PC-3 (cell line): Measurements from ENCODE around the gene KCNG3. TPM values are rescaled to one million over a fixed set of nuclear protein-coding genes. Genes with fewer than 3 reads are reported as not detected.

Experiments
- ATAC-seq: fragments of 200-7000 bp; cut with Tn5 transposase; 2 replicates; pipeline ENCODE4 v1.9.1; 2020; ENCODE audit warnings: mild to moderate bottlenecking, moderate library complexity
- Bru-seq: library from RNA; stranded (reverse); fragments of 400-500 nt; gene quantifications from one replicate; lab custom pipeline; 2021; lab: Mats Ljungman, UMichigan
- BruChase-seq, 2 experiments: library from RNA; stranded (reverse); fragments of 400-500 nt; gene quantifications; one replicate each; lab custom pipeline; 2021; lab: Mats Ljungman, UMichigan
- BruUV-seq: library from RNA; stranded (reverse); fragments of 400-500 nt; replicated peaks from 2 replicates; lab custom pipeline; 2021; lab: Mats Ljungman, UMichigan
- CTCF ChIA-PET: fragments of 300-600 bp; sonication (Branson Sonifier 250); formaldehyde crosslinking; loops from one replicate; lab custom pipeline; 2022; ENCODE audit warnings: antibody characterized with exemption; lab: Charles Lee
- POLR2A ChIA-PET: fragments of 300-600 bp; sonication (Branson Sonifier 250); formaldehyde crosslinking; loops from one replicate; lab custom pipeline; 2022; ENCODE audit warnings: antibody characterized with exemption; ENCODE audit not compliant: unreplicated experiment; lab: Charles Lee
- DNase-seq: peaks from one replicate; pipeline ENCODE4 v3.0.0-alpha.2; 2015
- H2AFZ ChIP-seq: fragments of 300-600 bp; sonication (generic); 2 replicates; pipeline ENCODE4 v1.6.0; 2016; ENCODE audit warnings: antibody characterized with exemption, low read length
- H3F3A ChIP-seq: fragments of 300-600 bp; sonication (generic); one replicate; pipeline ENCODE4 v1.6.0; 2017; ENCODE audit warnings: antibody characterized with exemption, low read length, control low read depth, mild to moderate bottlenecking; ENCODE audit not compliant: unreplicated experiment
- H3K27ac ChIP-seq: fragments of 300-600 bp; sonication (generic); 2 replicates; pipeline ENCODE4 v1.5.1; 2016; ENCODE audit warnings: mild to moderate bottlenecking, low read length
- H3K27me3 ChIP-seq: fragments of 300-600 bp; sonication (generic); 2 replicates; pipeline ENCODE4 v1.6.1; 2016; ENCODE audit warnings: low read length, mixed read lengths
- H3K36me3 ChIP-seq: fragments of 300-600 bp; sonication (generic); 2 replicates; pipeline ENCODE4 v1.6.1; 2016; ENCODE audit warnings: low read depth, mixed run types, low read length, mixed read lengths
- H3K4me1 ChIP-seq: fragments of 300-600 bp; sonication (generic); 2 replicates; pipeline ENCODE4 v1.5.1; 2016; ENCODE audit warnings: low read length; ENCODE audit not compliant: insufficient read depth
- H3K4me2 ChIP-seq: fragments of 300-600 bp; sonication (generic); 2 replicates; pipeline ENCODE4 v1.6.0; 2016; ENCODE audit warnings: low read length
- H3K4me3 ChIP-seq: fragments of 300-600 bp; sonication (generic); 2 replicates; pipeline ENCODE4 v1.5.1; 2016; ENCODE audit warnings: mild to moderate bottlenecking, low read length, mixed read lengths
- H3K79me2 ChIP-seq: fragments of 300-600 bp; sonication (generic); 2 replicates; pipeline ENCODE4 v1.6.1; 2017; ENCODE audit warnings: low read length, mixed read lengths
- H3K9ac ChIP-seq: fragments of 300-600 bp; sonication (generic); 2 replicates; pipeline ENCODE4 v1.6.0; 2016; ENCODE audit warnings: mild to moderate bottlenecking, low read length
- H3K9me2 ChIP-seq: fragments of 300-600 bp; sonication (generic); replicated peaks from 2 replicates; pipeline ENCODE4 v1.6.1; 2016; ENCODE audit warnings: mixed run types, low read length, mixed read lengths
- H3K9me3 ChIP-seq: fragments of 300-600 bp; sonication (generic); 2 replicates; pipeline ENCODE4 v1.6.1; 2016; ENCODE audit warnings: low read length, mixed read lengths
- H4K20me1 ChIP-seq: fragments of 300-600 bp; sonication (generic); 2 replicates; pipeline ENCODE4 v1.6.1; 2016; ENCODE audit warnings: low read length, mixed read lengths
- EZH2 ChIP-seq: fragments of 300-600 bp; sonication (generic); IDR thresholded peaks from one replicate; pipeline ENCODE4 v1.6.1; 2017; ENCODE audit warnings: antibody characterized with exemption, mild to moderate bottlenecking, low read length; ENCODE audit not compliant: unreplicated experiment
- EZH2phosphoT487 ChIP-seq: fragments of 300-600 bp; sonication (generic); IDR thresholded peaks from 2 replicates; pipeline ENCODE4 v1.6.1; 2018; ENCODE audit warnings: mild to moderate bottlenecking, antibody characterized with exemption, low read length, borderline replicate concordance
- intact Hi-C: fragments of 100-400 bp; cut with micrococcal nuclease; formaldehyde crosslinking; loops from 2 replicates; pipeline ENCODE4 v1.9.0; 2023
- long read RNA-seq: library from polyadenylated mRNA; unstranded; transcript quantifications from one replicate; pipeline ENCODE4 v2.0.0, GENCODE V29; 2021; ENCODE audit not compliant: unreplicated experiment
- total RNA-seq: library from RNA; depleted of rRNA; stranded (reverse); fragments of >200 nt; gene quantifications from 2 replicates; pipeline ENCODE4 v1.2.3, GENCODE V29; 2014; rRNA removed
- TF ChIP-seq, protein P1 (sequence below): fragments of 300-600 bp; sonication (generic); conservative IDR thresholded peaks from 2 replicates; pipeline ENCODE4 v1.5.1; 2017; ENCODE audit warnings: antibody characterized with exemption, low read depth, mild to moderate bottlenecking, low read length

Gene KCNG3, protein sequence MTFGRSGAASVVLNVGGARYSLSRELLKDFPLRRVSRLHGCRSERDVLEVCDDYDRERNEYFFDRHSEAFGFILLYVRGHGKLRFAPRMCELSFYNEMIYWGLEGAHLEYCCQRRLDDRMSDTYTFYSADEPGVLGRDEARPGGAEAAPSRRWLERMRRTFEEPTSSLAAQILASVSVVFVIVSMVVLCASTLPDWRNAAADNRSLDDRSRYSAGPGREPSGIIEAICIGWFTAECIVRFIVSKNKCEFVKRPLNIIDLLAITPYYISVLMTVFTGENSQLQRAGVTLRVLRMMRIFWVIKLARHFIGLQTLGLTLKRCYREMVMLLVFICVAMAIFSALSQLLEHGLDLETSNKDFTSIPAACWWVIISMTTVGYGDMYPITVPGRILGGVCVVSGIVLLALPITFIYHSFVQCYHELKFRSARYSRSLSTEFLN
- total RNA-seq = 2.3 and 2.4 TPM in 2 replicates
- Bru-seq, nascent RNA = percentile 45 among the genes with signal in this experiment
- BruChase-seq, experiment 1, labeled RNA remaining after a 6-hour chase = percentile 49 among the genes with signal in this experiment
- percentile 50 among the genes with signal in this experiment for BruChase-seq, experiment 2, labeled RNA remaining after a 2-hour chase
- long read RNA-seq, partial matches to known transcripts = 0 of 4 reads
- long read RNA-seq, other reads (novel, unspliced or antisense) = 2 of 4 reads

DNA sequence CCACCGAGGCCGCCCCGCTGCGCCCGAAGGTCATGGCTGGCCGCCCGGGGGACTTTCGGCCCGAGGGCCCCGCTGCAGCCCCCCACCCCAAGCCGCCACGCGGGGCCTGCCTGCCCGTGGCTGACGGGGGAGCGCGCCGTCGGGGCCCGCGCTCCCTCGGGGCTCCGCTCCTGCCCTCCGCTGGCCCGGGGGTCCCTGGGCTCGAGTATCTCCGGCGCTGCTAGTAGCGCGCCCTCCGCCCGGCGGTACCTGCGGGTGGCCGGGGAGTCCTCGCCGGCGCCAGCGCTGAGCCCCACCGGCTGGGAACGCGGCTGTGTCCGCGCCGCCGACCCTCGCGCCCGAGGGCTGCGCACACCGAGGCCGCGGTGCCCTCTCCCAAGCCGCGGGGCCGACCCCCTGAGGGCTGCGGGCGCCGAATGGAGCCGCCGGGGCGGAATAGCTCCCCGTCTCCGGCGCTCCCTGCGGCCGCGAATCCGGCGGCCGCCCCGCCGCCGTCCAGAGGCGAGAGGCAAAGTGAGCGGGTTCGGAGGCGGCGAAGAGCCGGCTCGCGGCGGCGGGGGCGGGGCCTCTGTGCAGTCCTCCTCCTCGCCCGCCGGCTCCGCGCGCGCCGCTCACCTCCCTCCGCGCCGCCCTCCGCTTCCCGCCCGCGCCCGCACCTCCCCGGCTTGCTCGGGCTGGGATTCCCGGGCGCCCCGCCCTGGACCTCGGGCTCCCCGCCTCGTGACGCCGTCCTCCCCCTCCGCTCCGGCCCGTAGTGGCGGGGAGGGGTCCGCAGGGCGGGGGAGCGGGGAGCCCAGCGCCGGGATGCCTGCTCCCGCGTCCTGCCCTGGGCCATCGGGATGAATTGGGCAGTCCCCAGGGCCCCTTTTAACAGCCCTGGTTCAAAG lies at the start of gene KCNG3:
TSS of gene KCNG3 (minus strand) at position 515 of the 887 bp plus-strand sequence. CDS start at position 34, 481 bp downstream.
- POLR2A ChIA-PET = interaction anchor here (0.6 kb wide), 1 partner anchor 89 kb away, joined by 6 read pairs; no protein-coding TSS in a partner anchor
- Histone ChIP-seq H3K9me3 (no peaks in the 10 kb centered on the region), H3F3A (no peaks in the 10 kb centered on the region), H3K36me3 (no peaks in the 10 kb centered on the region), H2AFZ (peak within 1 kb of the TSS; percentile 86), H3K9me2 (no peaks in the 10 kb centered on the region), H3K79me2 (no peaks in the 10 kb centered on the region), H3K27ac (peak within 1 kb of the TSS; percentile 71), H3K27me3 (no peaks in the 10 kb centered on the region), H4K20me1 (no peaks in the 10 kb centered on the region), H3K4me3 (peak within 1 kb of the TSS; percentile 75), H3K9ac (peak within 1 kb of the TSS; percentile 71), H3K4me2 (peak within 1 kb of the TSS; percentile 92), H3K4me1 (peaks cover 15% of the 10 kb centered on the region)
- TF ChIP-seq EZH2phosphoT487 = no peak
- TF ChIP-seq, protein P1, sequence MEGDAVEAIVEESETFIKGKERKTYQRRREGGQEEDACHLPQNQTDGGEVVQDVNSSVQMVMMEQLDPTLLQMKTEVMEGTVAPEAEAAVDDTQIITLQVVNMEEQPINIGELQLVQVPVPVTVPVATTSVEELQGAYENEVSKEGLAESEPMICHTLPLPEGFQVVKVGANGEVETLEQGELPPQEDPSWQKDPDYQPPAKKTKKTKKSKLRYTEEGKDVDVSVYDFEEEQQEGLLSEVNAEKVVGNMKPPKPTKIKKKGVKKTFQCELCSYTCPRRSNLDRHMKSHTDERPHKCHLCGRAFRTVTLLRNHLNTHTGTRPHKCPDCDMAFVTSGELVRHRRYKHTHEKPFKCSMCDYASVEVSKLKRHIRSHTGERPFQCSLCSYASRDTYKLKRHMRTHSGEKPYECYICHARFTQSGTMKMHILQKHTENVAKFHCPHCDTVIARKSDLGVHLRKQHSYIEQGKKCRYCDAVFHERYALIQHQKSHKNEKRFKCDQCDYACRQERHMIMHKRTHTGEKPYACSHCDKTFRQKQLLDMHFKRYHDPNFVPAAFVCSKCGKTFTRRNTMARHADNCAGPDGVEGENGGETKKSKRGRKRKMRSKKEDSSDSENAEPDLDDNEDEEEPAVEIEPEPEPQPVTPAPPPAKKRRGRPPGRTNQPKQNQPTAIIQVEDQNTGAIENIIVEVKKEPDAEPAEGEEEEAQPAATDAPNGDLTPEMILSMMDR = no peak
- TF ChIP-seq EZH2 = no peak
- intact Hi-C loops = loop anchor here (1.0 to 2.0 kb wide), 2 partner anchors 50 to 133 kb away; partner anchors contain the start of gene COX7A2L
- no TSS peak for BruUV-seq
- CTCF ChIA-PET = interaction anchor here (0.6 kb wide), 2 partner anchors 153 to 167 kb away, joined by 3 to 6 read pairs; no protein-coding TSS in a partner anchor
- peak; percentile 65 for ATAC-seq
- DNase-seq = peak; percentile 65

DNA sequence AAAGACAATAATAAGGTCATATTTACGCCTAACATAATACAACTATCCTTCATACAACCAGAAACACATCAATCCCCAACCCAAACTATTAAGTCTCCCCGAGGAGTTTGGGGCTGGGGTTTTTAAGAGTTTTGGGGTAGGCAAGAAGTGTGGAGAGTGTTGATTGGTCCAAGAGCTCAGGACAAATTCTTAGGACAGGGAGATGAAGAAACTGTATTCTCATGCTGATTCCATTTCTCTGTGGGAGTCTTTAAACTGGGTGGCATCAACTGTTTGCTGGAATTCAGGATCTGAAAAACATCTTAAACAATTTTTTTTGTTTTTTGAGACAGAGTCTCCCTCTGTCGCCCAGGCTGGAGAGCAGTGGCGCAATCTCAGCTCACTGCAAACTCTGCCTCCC lies 49.1 kb upstream of the KCNG3 start:
- Histone ChIP-seq H3K4me2 (no peak overlapping the region), H3K4me3 (no peak overlapping the region), H4K20me1 (no peaks in the 10 kb centered on the region), H3K79me2 (no peaks in the 10 kb centered on the region), H3F3A (no peaks in the 10 kb centered on the region), H3K27ac (no peak overlapping the region), H2AFZ (no peak overlapping the region), H3K27me3 (no peaks in the 10 kb centered on the region), H3K9ac (no peak overlapping the region), H3K9me3 (no peaks in the 10 kb centered on the region), H3K36me3 (no peaks in the 10 kb centered on the region), H3K9me2 (no peaks in the 10 kb centered on the region), H3K4me1 (no peaks in the 10 kb centered on the region)
- ChIA-PET CTCF (no interaction called here), POLR2A (no interaction called here)
- intact Hi-C loops = no loop called here
- no peak for ATAC-seq
- BruUV-seq = no TSS peak
- TF ChIP-seq EZH2 (no peak), EZH2phosphoT487 (no peak)
- TF ChIP-seq, protein P1 = no peak
- no peak for DNase-seq
